HG03159 (cell line): ENCODE data around the gene KCNQ1.

Source experiments
- ATAC-seq: cut with Tn5 transposase; IDR thresholded peaks from one replicate; pipeline ENCODE4 v1.9.1; 2021; ENCODE audit warnings: mild to moderate bottlenecking, moderate library complexity; ENCODE audit not compliant: unreplicated experiment

The KCNQ1 gene

GRCh38 chr11:2549080-2549479 is 104.3 kb downstream of the KCNQ1 start:
- ATAC-seq, result no peak

- no peak for ATAC-seq
These were observed 104.7 kb downstream of the KCNQ1 start for GRCh38 chr11:2549491-2549875.

- no peak for ATAC-seq
These were observed 105.2 kb downstream of the KCNQ1 start for GRCh38 chr11:2549876-2550605.

GRCh38 chr11:2550606-2550970 is 105.8 kb downstream of the KCNQ1 start:
- ATAC-seq, result no peak

- ATAC-seq, result no peak
These were observed 106.3 kb downstream of the KCNQ1 start for GRCh38 chr11:2551131-2551530.

- no peak for ATAC-seq
These were observed 107.4 kb downstream of the KCNQ1 start for GRCh38 chr11:2552210-2552609.

GRCh38 chr11:2553198-2553597 is 108.4 kb downstream of the KCNQ1 start:
- no peak for ATAC-seq

- no peak for ATAC-seq
These were observed 109.1 kb downstream of the KCNQ1 start for GRCh38 chr11:2553886-2554285.

- no peak for ATAC-seq
These were observed 109.8 kb downstream of the KCNQ1 start for GRCh38 chr11:2554338-2555207.

- ATAC-seq, result no peak
These were observed 110.5 kb downstream of the KCNQ1 start for GRCh38 chr11:2555336-2555735.

- no peak for ATAC-seq
These were observed 111.1 kb downstream of the KCNQ1 start for GRCh38 chr11:2555891-2556290.

GRCh38 chr11:2557381-2557780 is 112.6 kb downstream of the KCNQ1 start:
- ATAC-seq, result no peak

- ATAC-seq, result no peak
These were observed 113.6 kb downstream of the KCNQ1 start for GRCh38 chr11:2558397-2558796.

- no peak for ATAC-seq
These were observed 114.2 kb downstream of the KCNQ1 start for GRCh38 chr11:2558861-2559526.

- ATAC-seq, result no peak
These were observed 114.9 kb downstream of the KCNQ1 start for GRCh38 chr11:2559527-2560311.

- ATAC-seq, result no peak
These were observed 117.1 kb downstream of the KCNQ1 start for GRCh38 chr11:2561696-2562581.

GRCh38 chr11:2562890-2563212 is 118.0 kb downstream of the KCNQ1 start:
- ATAC-seq, result no peak

GRCh38 chr11:2563213-2564007 is 118.6 kb downstream of the KCNQ1 start:
- ATAC-seq, result no peak

GRCh38 chr11:2564008-2564530 is 119.3 kb downstream of the KCNQ1 start:
- no peak for ATAC-seq
